NB4 (cell line): ENCODE data around the gene MAP3K1.

Source experiments
- CTCF ChIP-seq: IDR thresholded peaks from one replicate; pipeline ENCODE4 v1.5.1; 2012; ENCODE audit warnings: low read depth, low read length
- MYC ChIP-seq: IDR thresholded peaks from 2 replicates; pipeline ENCODE4 v1.6.1; 2011; ENCODE audit warnings: low read depth, low read length
- POLR2A ChIP-seq: IDR thresholded peaks from 2 replicates; pipeline ENCODE4 v1.6.1; 2011; ENCODE audit warnings: mild to moderate bottlenecking; ENCODE audit not compliant: insufficient read length; ENCODE audit errors: extremely low read depth

GRCh38 chr5:56766926-56767325 lies 48.4 kb upstream of the MAP3K1 start:
- no peak for TF ChIP-seq MYC
- TF ChIP-seq POLR2A: no peak
- no peak for TF ChIP-seq CTCF
